IMR-90 (cell line): Measurements from ENCODE around the gene LRRC57. TPM values are rescaled to one million over a fixed set of nuclear protein-coding genes. Genes with fewer than 3 reads are reported as not detected.

Experiments used
- ATAC-seq: fragments of 200-7000 bp; cut with Tn5 transposase; 2 replicates; pipeline ENCODE4 v1.9.1; 2020; ENCODE audit warnings: low read depth, mild to moderate bottlenecking, moderate library complexity
- BruUV-seq: library from RNA; stranded (reverse); fragments of 400-500 nt; replicated peaks from 2 replicates; lab custom pipeline; 2021; lab: Mats Ljungman, UMichigan
- CTCF ChIA-PET: fragments of 300-600 bp; formaldehyde crosslinking; extraction: SDS; loops from one replicate; lab custom pipeline; 2021; ENCODE audit warnings: antibody characterized with exemption; lab: Yijun Ruan, JAX
- POLR2A ChIA-PET: fragments of 300-600 bp; sonication (Branson Sonifier 250); formaldehyde crosslinking; loops from one replicate; lab custom pipeline; 2022; ENCODE audit warnings: antibody characterized with exemption; ENCODE audit not compliant: unreplicated experiment; lab: Charles Lee
- DNase-seq: peaks from one replicate; pipeline ENCODE4 v3.0.0; 2013
- H2AFZ ChIP-seq: replicated peaks from 2 replicates; pipeline ENCODE3; 2013; ENCODE audit warnings: low read length, mild to moderate bottlenecking; ENCODE audit not compliant: poor library complexity
- H2AK5ac ChIP-seq: 2 replicates; pipeline ENCODE4 v1.6.1; 2013; ENCODE audit warnings: low read depth, low read length, inconsistent platforms
- H2AK9ac ChIP-seq: replicated peaks from 2 replicates; pipeline ENCODE3; 2013; ENCODE audit warnings: mild to moderate bottlenecking, low read depth, low read length, moderate library complexity; ENCODE audit not compliant: poor library complexity
- H2BK120ac ChIP-seq: 2 replicates; pipeline ENCODE4 v1.6.1; 2013; ENCODE audit warnings: low read depth, low read length, inconsistent platforms
- H2BK15ac ChIP-seq: 3 replicates; pipeline ENCODE4 v1.6.1; 2013; ENCODE audit warnings: low read depth, low read length, inconsistent platforms
- H2BK20ac ChIP-seq: 2 replicates; pipeline ENCODE4 v1.6.1; 2013; ENCODE audit warnings: low read depth, mild to moderate bottlenecking, inconsistent platforms, low read length, moderate library complexity
- H2BK5ac ChIP-seq: 2 replicates; pipeline ENCODE4 v1.6.1; 2013; ENCODE audit warnings: mild to moderate bottlenecking, low read depth, low read length, inconsistent platforms; ENCODE audit not compliant: poor library complexity, severe bottlenecking
- H3K14ac ChIP-seq: replicated peaks from 2 replicates; pipeline ENCODE4 v1.6.1; 2013; ENCODE audit warnings: low read depth, low read length, inconsistent platforms
- H3K18ac ChIP-seq: 2 replicates; pipeline ENCODE4 v1.6.1; 2013; ENCODE audit warnings: low read depth, low read length, control low read depth
- H3K23ac ChIP-seq: 2 replicates; pipeline ENCODE4 v1.6.1; 2013; ENCODE audit warnings: low read depth, low read length, inconsistent platforms
- H3K27ac ChIP-seq: 2 replicates; pipeline ENCODE4 v1.5.1; 2013; ENCODE audit warnings: mild to moderate bottlenecking, control low read depth, low read length; ENCODE audit not compliant: insufficient read depth
- H3K27me3 ChIP-seq: 2 replicates; pipeline ENCODE4 v1.6.1; 2013; ENCODE audit warnings: low read length; ENCODE audit not compliant: control insufficient read depth, insufficient read depth
- H3K36me3 ChIP-seq: 2 replicates; pipeline ENCODE4 v1.6.1; 2013; ENCODE audit warnings: low read length, mixed read lengths; ENCODE audit not compliant: control insufficient read depth, insufficient read depth
- H3K4ac ChIP-seq: 2 replicates; pipeline ENCODE4 v1.6.1; 2013; ENCODE audit warnings: low read depth, low read length, inconsistent platforms
- H3K4me1 ChIP-seq: 2 replicates; pipeline ENCODE4 v1.6.1; 2013; ENCODE audit warnings: low read length, mixed read lengths; ENCODE audit not compliant: control insufficient read depth, insufficient read depth
- H3K4me2 ChIP-seq: 2 replicates; pipeline ENCODE4 v1.6.1; 2013; ENCODE audit warnings: low read depth, mild to moderate bottlenecking, control low read depth, low read length, moderate library complexity
- H3K4me3 ChIP-seq: 2 replicates; pipeline ENCODE4 v1.5.1; 2013; ENCODE audit warnings: low read depth, mild to moderate bottlenecking, control low read depth, low read length, moderate library complexity; ENCODE audit not compliant: insufficient read depth
- H3K56ac ChIP-seq: 2 replicates; pipeline ENCODE4 v1.6.1; 2013; ENCODE audit warnings: low read length, inconsistent platforms; ENCODE audit not compliant: insufficient read depth; ENCODE audit errors: extremely low read depth
- H3K79me1 ChIP-seq, 2 experiments: 2 replicates each; pipeline ENCODE4 v1.6.1; 2013; ENCODE audit warnings: low read length in 2 of 2, inconsistent platforms in 1 of 2, low read depth in 1 of 2
- H3K9ac ChIP-seq: 2 replicates; pipeline ENCODE4 v1.6.1; 2013; ENCODE audit warnings: low read depth, low read length, control low read depth
- H3K9me1 ChIP-seq: 2 replicates; pipeline ENCODE4 v1.6.1; 2013; ENCODE audit warnings: low read length, inconsistent platforms; ENCODE audit not compliant: insufficient read depth
- H3K9me3 ChIP-seq: 2 replicates; pipeline ENCODE4 v1.6.1; 2013; ENCODE audit warnings: low read length; ENCODE audit not compliant: control insufficient read depth, insufficient read depth
- H4K20me1 ChIP-seq: 2 replicates; pipeline ENCODE4 v1.6.1; 2013; ENCODE audit warnings: low read length, inconsistent platforms; ENCODE audit not compliant: insufficient read depth
- H4K5ac ChIP-seq: 2 replicates; pipeline ENCODE4 v1.6.1; 2013; ENCODE audit warnings: mild to moderate bottlenecking, low read depth, low read length, control low read depth
- H4K8ac ChIP-seq, 2 experiments: 2 replicates each; pipeline ENCODE4 v1.6.1; 2013; ENCODE audit warnings: low read depth in 2 of 2, low read length in 2 of 2, control low read depth in 1 of 2, inconsistent platforms in 1 of 2
- H4K91ac ChIP-seq: 2 replicates; pipeline ENCODE4 v1.6.1; 2013; ENCODE audit warnings: low read depth, low read length, inconsistent platforms; ENCODE audit not compliant: insufficient read depth
- RFX5 ChIP-seq: IDR thresholded peaks from 2 replicates; pipeline ENCODE4 v1.8.0; 2012; ENCODE audit warnings: low read depth, mild to moderate bottlenecking, low read length, moderate library complexity
- WGBS, 2 experiments: methylation state at CpG; one replicate each; pipeline versions ENCODE4 v1.1.5 to v1.1.7; 2013; ENCODE audit warnings: missing lambda C conversion rate in 2 of 2; ENCODE audit not compliant: insufficient read length in 1 of 2; ENCODE audit errors: extremely low coverage in 2 of 2; 5-methylcytosine and 5-hydroxymethylcytosine counted together
- dilution Hi-C: fragments of 300-500 bp; cut with HindIII; formaldehyde crosslinking; loops from one replicate; pipeline ENCODE4 v1.14.3; 2018; ENCODE audit warnings: low sequenced_read_pairs; ENCODE audit not compliant: unreplicated experiment
- in situ Hi-C: fragments of 300-500 bp; cut with MboI; formaldehyde crosslinking; loops from 3 replicates; pipeline ENCODE4 v1.14.3; 2019; ENCODE audit warnings: low sequenced_read_pairs, inconsistent platforms, mixed read lengths
- intact Hi-C: fragments of 100-400 bp; cut with micrococcal nuclease; formaldehyde crosslinking; loops from 2 replicates; pipeline ENCODE4 v1.10.0; 2022
- polyA plus RNA-seq, 3 experiments: library from polyadenylated mRNA; depleted of rRNA; stranded (reverse); fragments of >200 nt; gene quantifications; 2 replicates each; pipeline ENCODE4 v1.2.3, GENCODE V29; 2012; ENCODE audit warnings: low replicate concordance in 1 of 3
- total RNA-seq: library from RNA; depleted of rRNA; stranded (reverse); fragments of >200 nt; gene quantifications from 2 replicates; pipeline ENCODE4 v1.2.3, GENCODE V29; 2012

The LRRC57 gene
- total and polyA plus RNA-seq, 2 of the 4 experiments (the other 2 are of a cell fraction) = 9.5 to 11.3 TPM

GRCh38 chr15:42576776-42577175 lies 28.2 kb upstream of the LRRC57 start:
- no peaks in the 10 kb centered on the region for H3K36me3 ChIP-seq
- H3K27me3 ChIP-seq = no peaks in the 10 kb centered on the region
- intact Hi-C loops (loop anchor here (5.0 kb wide), 1 partner anchor 76 kb away; no protein-coding TSS in a partner anchor), in situ Hi-C loops (no loop called here), dilution Hi-C loops (no loop called here)
- no peak overlapping the region; the same call in 1 of the 2 replicates for H3K23ac ChIP-seq
- H3K27ac ChIP-seq = no peak overlapping the region
- WGBS, 2 experiments = 100% methylated on average over 1 of the region's 1 CpG; no CpG with 5 or more reads in 1 of the 2 experiments
- DNase-seq (no peak), ATAC-seq (no peak)
- CTCF ChIA-PET = no interaction called here
- peaks cover 21 to 37% of the 10 kb centered on the region in 2 experiments for H3K79me1 ChIP-seq
- H4K20me1 ChIP-seq = no peaks in the 10 kb centered on the region
- H3K9ac ChIP-seq = no peak overlapping the region
- no peak overlapping the region for H2AFZ ChIP-seq
- H3K4me3 ChIP-seq = no peak overlapping the region
- no peaks in the 10 kb centered on the region for H3K9me3 ChIP-seq
- no TSS peak for BruUV-seq
- no peak overlapping the region for H2BK5ac ChIP-seq
- TF ChIP-seq RFX5 = no peak
- H2BK20ac ChIP-seq = no peak overlapping the region
- no peak overlapping the region for H4K8ac ChIP-seq
- no peak overlapping the region for H4K91ac ChIP-seq
- H3K18ac ChIP-seq = no peak overlapping the region
- H3K4ac ChIP-seq = no peak overlapping the region
- no peak overlapping the region for H4K5ac ChIP-seq
- H3K14ac ChIP-seq = no peak overlapping the region
- no peak overlapping the region for H2BK120ac ChIP-seq
- no peak overlapping the region for H3K56ac ChIP-seq
- H2AK5ac ChIP-seq = no peak overlapping the region
- POLR2A ChIA-PET = no interaction called here
- H3K4me1 ChIP-seq = peaks cover 4% of the 10 kb centered on the region
- no peak overlapping the region for H2AK9ac ChIP-seq
- no peak overlapping the region for H2BK15ac ChIP-seq
- no peak overlapping the region for H3K4me2 ChIP-seq
- H3K9me1 ChIP-seq = 0 out of 2 replicates have a peak, but pooled peaks cover 4% of the 10 kb centered on the region
